Brain pericyte (primary cell): Measurements from ENCODE around the gene FAM181B.

Experiments used
- DNase-seq: peaks from one replicate; pipeline ENCODE4 v3.0.0-alpha.2; 2012; ENCODE audit warnings: low read depth, low spot score

Gene FAM181B

GRCh38 chr11:82733444-82734119 lies at the start of gene FAM181B:
Gene FAM181B (minus strand): TSS chr11:82733864. CDS start chr11:82733729, 135 bp downstream.
- DNase-seq = no peak

GRCh38 chr11:82782825-82783374 lies 49.2 kb upstream of the FAM181B start:
- no peak for DNase-seq

- DNase-seq = no peak
Measured at GRCh38 chr11:82778776-82779175, 45.1 kb upstream of the FAM181B start.

GRCh38 chr11:82776377-82776776 lies 42.7 kb upstream of the FAM181B start:
- DNase-seq = no peak

- DNase-seq = no peak
Measured at GRCh38 chr11:82775736-82776346, 42.2 kb upstream of the FAM181B start.

- DNase-seq = no peak
Measured at GRCh38 chr11:82775218-82775617, 41.6 kb upstream of the FAM181B start.

- DNase-seq = no peak
Measured at GRCh38 chr11:82771781-82772180, 38.1 kb upstream of the FAM181B start.

- no peak for DNase-seq
Measured at GRCh38 chr11:82767123-82767522, 33.5 kb upstream of the FAM181B start.

GRCh38 chr11:82765466-82766034 lies 31.9 kb upstream of the FAM181B start:
- DNase-seq = no peak

- DNase-seq = no peak
Measured at GRCh38 chr11:82763167-82763566, 29.5 kb upstream of the FAM181B start.

- DNase-seq = no peak
Measured at GRCh38 chr11:82759649-82760048, 26.0 kb upstream of the FAM181B start.

GRCh38 chr11:82757660-82758357 lies 24.1 kb upstream of the FAM181B start:
- DNase-seq = no peak

- no peak for DNase-seq
Measured at GRCh38 chr11:82756765-82757639, 23.3 kb upstream of the FAM181B start.

- no peak for DNase-seq
Measured at GRCh38 chr11:82754410-82754809, 20.7 kb upstream of the FAM181B start.

GRCh38 chr11:82753921-82754320 lies 20.3 kb upstream of the FAM181B start:
- DNase-seq = no peak

- no peak for DNase-seq
Measured at GRCh38 chr11:82752801-82753200, 19.1 kb upstream of the FAM181B start.

GRCh38 chr11:82750643-82751139 lies 17.0 kb upstream of the FAM181B start:
- DNase-seq = no peak

- DNase-seq = no peak
Measured at GRCh38 chr11:82747471-82747870, 13.8 kb upstream of the FAM181B start.

- DNase-seq = no peak
Measured at GRCh38 chr11:82738091-82738490, 4.4 kb upstream of the FAM181B start.

GRCh38 chr11:82734120-82734479 lies 436 bp upstream of the FAM181B start:
- DNase-seq = no peak
